Stimulated activated effector memory CD8-positive, alpha-beta T cell treated with anti-CD3 and anti-CD28 coated beads, Interleukin-12 subunit alpha, Interleukin-12 subunit beta, amount 100 ng/mL, for 72 hours (primary cell): ENCODE results near the gene XRCC5.
A peak's percentile ranks its signal among the peaks of the same experiment; 100 is the strongest.
"Not testable (repeated sequence)": the region's sequence is repeated elsewhere in the genome, so short reads cannot be mapped to it uniquely, and the experiment has no call there.

Experiments
- ATAC-seq: fragments of 150-1000 bp; cut with Tn5 transposase; 2 replicates; pipeline ENCODE4 v1.10.0; 2021
- DNase-seq, 2 donors: peaks; one replicate each; pipeline ENCODE4 v3.0.0; 2021 to 2022; ENCODE audit warnings: low spot score in 2 of 2
- H3K27ac Mint-ChIP-seq: one replicate; pipeline ENCODE4 v1.8.0; 2022; ENCODE audit warnings: mild to moderate bottlenecking, mixed read lengths
- H3K36me3 Mint-ChIP-seq: one replicate; pipeline ENCODE4 v1.8.0; 2022; ENCODE audit warnings: mild to moderate bottlenecking, mixed read lengths
- H3K4me1 Mint-ChIP-seq: one replicate; pipeline ENCODE4 v1.8.0; 2022; ENCODE audit warnings: mixed read lengths
- H3K4me3 Mint-ChIP-seq: one replicate; pipeline ENCODE4 v1.8.0; 2022; ENCODE audit warnings: mild to moderate bottlenecking, mixed read lengths
- H3K9me3 Mint-ChIP-seq: one replicate; pipeline ENCODE4 v1.8.0; 2022; ENCODE audit warnings: mixed read lengths

XRCC5 gene

GRCh38 chr2:216108967-216109921 is at the start of gene XRCC5:
Gene XRCC5 (plus strand): TSS chr2:216109348. CDS start chr2:216109437, 89 bp downstream.
- ATAC-seq (peak; percentile 79), DNase-seq (peak; percentile 96 to 99)
- Mint-ChIP-seq H3K4me1 (peaks cover 46% of the 10 kb centered on the region), H3K27ac (peak within 1 kb of the TSS; percentile 100), H3K36me3 (no peaks in the 10 kb centered on the region), H3K4me3 (peak within 1 kb of the TSS; percentile 98), H3K9me3 (no peaks in the 10 kb centered on the region)

GRCh38 chr2:216064014-216064630 is 45.0 kb upstream of the XRCC5 start:
- Mint-ChIP-seq H3K4me1 (peaks cover 14% of the 10 kb centered on the region), H3K36me3 (peaks cover 47% of the 10 kb centered on the region), H3K9me3 (no peaks in the 10 kb centered on the region), H3K4me3 (no peak overlapping the region), H3K27ac (no peak overlapping the region)
- ATAC-seq, result no peak
- DNase-seq, result no peak

- DNase-seq, result no peak
- Mint-ChIP-seq H3K4me3 (no peak overlapping the region), H3K27ac (no peak overlapping the region), H3K36me3 (peaks cover 47% of the 10 kb centered on the region), H3K4me1 (peaks cover 18% of the 10 kb centered on the region), H3K9me3 (no peaks in the 10 kb centered on the region)
- no peak for ATAC-seq
These were observed 44.5 kb upstream of the XRCC5 start for GRCh38 chr2:216064665-216065064.

GRCh38 chr2:216066230-216066629 is 42.9 kb upstream of the XRCC5 start:
- Mint-ChIP-seq H3K9me3 (no peaks in the 10 kb centered on the region), H3K36me3 (peaks cover 41% of the 10 kb centered on the region), H3K27ac (no peak overlapping the region), H3K4me1 (peaks cover 18% of the 10 kb centered on the region), H3K4me3 (no peak overlapping the region)
- no peak for ATAC-seq
- no peak for DNase-seq

GRCh38 chr2:216069028-216069427 is 40.1 kb upstream of the XRCC5 start:
- H3K4me3 Mint-ChIP-seq, result no peak overlapping the region
- DNase-seq (no peak), ATAC-seq (no peak)
- peaks cover 22% of the 10 kb centered on the region for H3K4me1 Mint-ChIP-seq
- no peaks in the 10 kb centered on the region for H3K9me3 Mint-ChIP-seq
- no peak overlapping the region for H3K27ac Mint-ChIP-seq
- H3K36me3 Mint-ChIP-seq, result peaks cover 27% of the 10 kb centered on the region

GRCh38 chr2:216070195-216070594 is 39.0 kb upstream of the XRCC5 start:
- Mint-ChIP-seq H3K4me3 (no peak overlapping the region), H3K36me3 (peaks cover 21% of the 10 kb centered on the region), H3K4me1 (peaks cover 30% of the 10 kb centered on the region), H3K27ac (no peak overlapping the region), H3K9me3 (no peaks in the 10 kb centered on the region)
- DNase-seq (no peak), ATAC-seq (no peak)

GRCh38 chr2:216071111-216071851 is 37.9 kb upstream of the XRCC5 start:
- ATAC-seq, result no peak
- Mint-ChIP-seq H3K4me3 (no peak overlapping the region), H3K4me1 (peaks cover 30% of the 10 kb centered on the region), H3K27ac (no peak overlapping the region), H3K36me3 (peaks cover 15% of the 10 kb centered on the region), H3K9me3 (no peaks in the 10 kb centered on the region)
- no peak for DNase-seq

GRCh38 chr2:216072473-216072872 is 36.7 kb upstream of the XRCC5 start:
- H3K4me1 Mint-ChIP-seq, result peaks cover 24% of the 10 kb centered on the region
- ATAC-seq (no peak), DNase-seq (no peak)
- H3K9me3 Mint-ChIP-seq, result no peaks in the 10 kb centered on the region
- H3K27ac Mint-ChIP-seq, result no peak overlapping the region
- H3K4me3 Mint-ChIP-seq, result no peak overlapping the region
- peaks cover 15% of the 10 kb centered on the region for H3K36me3 Mint-ChIP-seq

GRCh38 chr2:216073773-216074172 is 35.4 kb upstream of the XRCC5 start:
- no peak overlapping the region for H3K4me3 Mint-ChIP-seq
- peaks cover 18% of the 10 kb centered on the region for H3K4me1 Mint-ChIP-seq
- peaks cover 10% of the 10 kb centered on the region for H3K36me3 Mint-ChIP-seq
- ATAC-seq, result peak; percentile 64
- DNase-seq, result no peak
- H3K9me3 Mint-ChIP-seq, result no peaks in the 10 kb centered on the region
- H3K27ac Mint-ChIP-seq, result no peak overlapping the region

- H3K4me3 Mint-ChIP-seq, result no peak overlapping the region
- H3K36me3 Mint-ChIP-seq, result peaks cover 10% of the 10 kb centered on the region
- ATAC-seq (no peak), DNase-seq (no peak)
- H3K9me3 Mint-ChIP-seq, result no peaks in the 10 kb centered on the region
- no peak overlapping the region for H3K27ac Mint-ChIP-seq
- peaks cover 14% of the 10 kb centered on the region for H3K4me1 Mint-ChIP-seq
These were observed 34.8 kb upstream of the XRCC5 start for GRCh38 chr2:216074380-216074779.

GRCh38 chr2:216074794-216075193 is 34.4 kb upstream of the XRCC5 start:
- no peak for ATAC-seq
- H3K4me3 Mint-ChIP-seq, result no peak overlapping the region

GRCh38 chr2:216075510-216076485 is 33.4 kb upstream of the XRCC5 start:
- Mint-ChIP-seq H3K4me3 (no peak overlapping the region), H3K36me3 (peaks cover 10% of the 10 kb centered on the region), H3K9me3 (no peaks in the 10 kb centered on the region), H3K27ac (peak overlapping the region; percentile 40), H3K4me1 (peaks cover 17% of the 10 kb centered on the region)
- DNase-seq (no peak), ATAC-seq (no peak)

More at GRCh38 chr2:216074794-216075193, 34.4 kb upstream of the XRCC5 start:
- Mint-ChIP-seq H3K4me1 (peaks cover 13% of the 10 kb centered on the region), H3K27ac (no peak overlapping the region), H3K9me3 (no peaks in the 10 kb centered on the region), H3K36me3 (peaks cover 10% of the 10 kb centered on the region)
- no peak for DNase-seq

- Mint-ChIP-seq H3K27ac (no peak overlapping the region), H3K4me1 (peaks cover 42% of the 10 kb centered on the region), H3K9me3 (no peaks in the 10 kb centered on the region), H3K4me3 (no peak overlapping the region), H3K36me3 (peaks cover 8% of the 10 kb centered on the region)
- ATAC-seq (no peak), DNase-seq (no peak)
These were observed 30.4 kb upstream of the XRCC5 start for GRCh38 chr2:216078776-216079175.

- DNase-seq, H3K36me3 Mint-ChIP-seq, H3K9me3 Mint-ChIP-seq, H3K27ac Mint-ChIP-seq, ATAC-seq: not testable (repeated sequence)
- Mint-ChIP-seq H3K4me3 (peak overlapping the region; percentile 93), H3K4me1 (peaks cover 44% of the 10 kb centered on the region)
These were observed 29.1 kb upstream of the XRCC5 start for GRCh38 chr2:216080048-216080447.
